Osteocyte (in vitro differentiated cells): ENCODE data around the gene FAM171A1. TPM values are rescaled to one million over a fixed set of nuclear protein-coding genes. Genes with fewer than 3 reads are reported as not detected.
"Not testable (repeated sequence)": the region's sequence is repeated elsewhere in the genome, so short reads cannot be mapped to it uniquely, and the experiment has no call there.

ENCODE experiments used
- DNase-seq: peaks from one replicate; pipeline ENCODE4 v3.0.0; 2021; ENCODE audit warnings: mixed read lengths; ENCODE audit not compliant: unreplicated experiment; ENCODE audit errors: extremely low spot score
- H3K27ac Mint-ChIP-seq: one replicate; pipeline ENCODE4 v1.8.0; 2021; ENCODE audit warnings: mild to moderate bottlenecking, mixed read lengths; ENCODE audit not compliant: unreplicated experiment
- H3K27me3 Mint-ChIP-seq: one replicate; pipeline ENCODE4 v1.8.0; 2021; ENCODE audit warnings: mixed read lengths; ENCODE audit not compliant: unreplicated experiment
- H3K36me3 Mint-ChIP-seq: one replicate; pipeline ENCODE4 v1.8.0; 2021; ENCODE audit warnings: mixed read lengths; ENCODE audit not compliant: unreplicated experiment
- H3K4me1 Mint-ChIP-seq: one replicate; pipeline ENCODE4 v1.8.0; 2021; ENCODE audit warnings: mixed read lengths; ENCODE audit not compliant: unreplicated experiment
- H3K4me3 Mint-ChIP-seq: one replicate; pipeline ENCODE4 v1.8.0; 2021; ENCODE audit warnings: mild to moderate bottlenecking, moderate library complexity, mixed read lengths; ENCODE audit not compliant: unreplicated experiment
- H3K9me3 Mint-ChIP-seq: one replicate; pipeline ENCODE4 v1.8.0; 2021; ENCODE audit warnings: mixed read lengths; ENCODE audit not compliant: unreplicated experiment
- CTCF ChIP-seq: fragments of 200-600 bp; sonication (generic); IDR thresholded peaks from 2 replicates; pipeline ENCODE4 v1.5.0; 2021; ENCODE audit warnings: antibody characterized with exemption, mild to moderate bottlenecking, moderate library complexity
- long read RNA-seq: library from polyadenylated mRNA; unstranded; transcript quantifications from one replicate; pipeline ENCODE4 v2.0.0, GENCODE V29; 2021
- total RNA-seq: library from RNA; stranded (reverse); gene quantifications from 2 replicates; pipeline ENCODE4 v1.2.1, GENCODE V29; 2021

The FAM171A1 gene
- total RNA-seq = 30.4 and 32.9 TPM in 2 replicates
- long read RNA-seq, partial matches to known transcripts = 5 of 30 reads
- long read RNA-seq, other reads (novel, unspliced or antisense) = 22 of 30 reads

- DNase-seq = peak; percentile 86
Measured at GRCh38 chr10:15370856-15371701, at the start of gene FAM171A1. Gene FAM171A1 (minus strand): TSS chr10:15371289. CDS start chr10:15371052, 237 bp downstream.

GRCh38 chr10:15420858-15421257 is 49.8 kb upstream of the FAM171A1 start:
- no peak overlapping the region for H3K27ac Mint-ChIP-seq
- peaks cover 5% of the 10 kb centered on the region for H3K27me3 Mint-ChIP-seq
- DNase-seq = no peak
- H3K4me1 Mint-ChIP-seq = no peaks in the 10 kb centered on the region
- H3K36me3 Mint-ChIP-seq = no peaks in the 10 kb centered on the region
- no peaks in the 10 kb centered on the region for H3K9me3 Mint-ChIP-seq
- no peak overlapping the region for H3K4me3 Mint-ChIP-seq
- TF ChIP-seq CTCF = no peak

More at GRCh38 chr10:15370856-15371701, at the start of gene FAM171A1:
- no peaks in the 10 kb centered on the region for H3K9me3 Mint-ChIP-seq
- H3K27me3 Mint-ChIP-seq = peaks cover 17% of the 10 kb centered on the region
- peak within 1 kb of the TSS; percentile 87 for H3K27ac Mint-ChIP-seq
- H3K4me1 Mint-ChIP-seq = peaks cover 17% of the 10 kb centered on the region
- H3K36me3 Mint-ChIP-seq = no peaks in the 10 kb centered on the region
- H3K4me3 Mint-ChIP-seq = peak within 1 kb of the TSS; percentile 87
- TF ChIP-seq CTCF = peak; percentile 38

GRCh38 chr10:15419279-15419874 is 48.3 kb upstream of the FAM171A1 start:
- peak; percentile 80 for TF ChIP-seq CTCF

GRCh38 chr10:15416034-15416433 is 44.9 kb upstream of the FAM171A1 start:
- Mint-ChIP-seq H3K27ac (no peak overlapping the region), H3K36me3 (no peaks in the 10 kb centered on the region), H3K9me3 (peaks cover 8% of the 10 kb centered on the region), H3K27me3 (no peaks in the 10 kb centered on the region), H3K4me3 (no peak overlapping the region), H3K4me1 (no peaks in the 10 kb centered on the region)
- no peak for TF ChIP-seq CTCF
- DNase-seq = no peak

More at GRCh38 chr10:15419279-15419874, 48.3 kb upstream of the FAM171A1 start:
- no peaks in the 10 kb centered on the region for H3K36me3 Mint-ChIP-seq
- no peak for DNase-seq
- no peaks in the 10 kb centered on the region for H3K4me1 Mint-ChIP-seq
- H3K27me3 Mint-ChIP-seq = peaks cover 5% of the 10 kb centered on the region
- H3K4me3 Mint-ChIP-seq = no peak overlapping the region
- no peak overlapping the region for H3K27ac Mint-ChIP-seq
- peaks cover 8% of the 10 kb centered on the region for H3K9me3 Mint-ChIP-seq

- Mint-ChIP-seq H3K4me1 (no peaks in the 10 kb centered on the region), H3K27me3 (peaks cover 2% of the 10 kb centered on the region), H3K4me3 (no peak overlapping the region), H3K27ac (no peak overlapping the region), H3K9me3 (peaks cover 8% of the 10 kb centered on the region), H3K36me3 (no peaks in the 10 kb centered on the region)
- DNase-seq = no peak
- TF ChIP-seq CTCF = no peak
Measured at GRCh38 chr10:15411010-15411409, 39.9 kb upstream of the FAM171A1 start.

- not testable (repeated sequence) for H3K4me1 Mint-ChIP-seq, H3K4me3 Mint-ChIP-seq, H3K27ac Mint-ChIP-seq, H3K27me3 Mint-ChIP-seq, H3K36me3 Mint-ChIP-seq, DNase-seq
- peaks cover 10% of the 10 kb centered on the region for H3K9me3 Mint-ChIP-seq
Measured at GRCh38 chr10:15409350-15409749, 38.3 kb upstream of the FAM171A1 start.
